H1 (cell line): ENCODE results near the gene ARHGAP10. TPM values are rescaled to one million over a fixed set of nuclear protein-coding genes. Genes with fewer than 3 reads are reported as not detected.

Experiments used
- polyA plus RNA-seq, 7 experiments: library from polyadenylated mRNA; depleted of rRNA in 3 of 7; stranded (reverse) in 5 of 7; unstranded in 2 of 7; fragments of >200 nt in 5 of 7; fragments of 200-250 nt in 2 of 7; gene quantifications; 1 replicate in 5 of 7; 2 replicates in 1 of 7; 4 replicates in 1 of 7; pipeline versions ENCODE4 v1.2.1 to v1.2.3, GENCODE V29; 2011 to 2013; ENCODE audit warnings: missing spikeins in 2 of 7, mixed read lengths in 2 of 7
- total RNA-seq: library from RNA; stranded (reverse); fragmentation: NEBNext Ultra II Directional; extraction: Animal tissue kit (Norgen Biotek cat#: 25700); gene quantifications from 2 replicates; pipeline ENCODE4 v1.2.1, GENCODE V29; 2021
- TF ChIP-seq, protein P1 (sequence below): IDR thresholded peaks from 2 replicates; pipeline ENCODE4 v1.6.1; 2012; ENCODE audit warnings: low read length, inconsistent platforms

ARHGAP10 gene
- total and polyA plus RNA-seq, 2 of the 8 experiments (the other 6 are each of a cell fraction or from before 2014, with no cell fraction given): 3.7 to 6.1 TPM

DNA sequence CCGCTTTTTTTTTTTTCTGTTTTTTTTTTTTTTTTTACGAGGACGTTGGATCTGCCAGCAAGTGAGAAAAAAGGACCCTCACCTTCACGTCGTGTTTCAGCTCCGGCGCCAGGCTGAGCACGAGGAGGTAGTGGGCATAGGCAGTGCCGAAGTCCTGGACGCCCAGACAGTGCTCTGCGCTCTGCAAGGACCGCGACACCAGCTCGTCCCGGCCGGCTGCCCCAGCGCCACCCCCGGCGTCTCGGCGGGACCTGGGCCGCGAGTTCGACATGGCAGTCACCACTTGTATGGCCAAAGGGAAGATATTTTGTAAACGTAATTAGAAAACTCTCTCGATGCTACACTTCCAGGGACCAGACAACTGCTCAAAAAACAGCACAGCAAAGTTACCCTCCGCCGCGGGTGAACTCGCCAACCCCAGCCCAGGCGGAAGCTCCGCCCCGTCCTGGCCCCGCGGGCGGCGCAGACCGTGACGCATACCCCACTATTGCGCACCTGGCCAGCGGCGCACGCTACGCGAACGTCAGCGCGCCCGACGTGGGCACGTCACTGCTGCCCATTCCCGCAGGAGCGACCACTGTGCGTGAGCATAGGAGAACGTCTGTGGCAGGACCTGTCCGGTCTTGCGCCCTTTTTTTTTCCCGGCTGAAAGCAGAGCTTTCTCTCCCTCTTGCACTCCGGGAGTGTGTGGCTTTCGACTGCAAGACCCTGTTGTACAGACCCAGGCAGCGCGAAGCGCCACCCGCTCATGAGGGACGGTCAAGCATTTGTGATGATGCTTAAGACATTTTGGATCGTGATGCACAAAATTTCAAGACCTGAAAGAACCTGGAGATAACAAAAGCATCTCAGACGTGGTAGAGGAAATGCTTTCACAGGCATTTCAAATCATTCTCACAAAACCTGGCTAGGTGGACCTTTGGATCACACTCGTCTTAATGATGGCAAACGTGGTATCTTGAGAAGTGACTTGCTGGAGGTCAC is 47.9 kb upstream of the ARHGAP10 start, which contains the start of gene PRMT9 (continued):
- TF ChIP-seq, protein P1, sequence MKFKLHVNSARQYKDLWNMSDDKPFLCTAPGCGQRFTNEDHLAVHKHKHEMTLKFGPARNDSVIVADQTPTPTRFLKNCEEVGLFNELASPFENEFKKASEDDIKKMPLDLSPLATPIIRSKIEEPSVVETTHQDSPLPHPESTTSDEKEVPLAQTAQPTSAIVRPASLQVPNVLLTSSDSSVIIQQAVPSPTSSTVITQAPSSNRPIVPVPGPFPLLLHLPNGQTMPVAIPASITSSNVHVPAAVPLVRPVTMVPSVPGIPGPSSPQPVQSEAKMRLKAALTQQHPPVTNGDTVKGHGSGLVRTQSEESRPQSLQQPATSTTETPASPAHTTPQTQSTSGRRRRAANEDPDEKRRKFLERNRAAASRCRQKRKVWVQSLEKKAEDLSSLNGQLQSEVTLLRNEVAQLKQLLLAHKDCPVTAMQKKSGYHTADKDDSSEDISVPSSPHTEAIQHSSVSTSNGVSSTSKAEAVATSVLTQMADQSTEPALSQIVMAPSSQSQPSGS: no peak
